ENCODE data around the gene SRRM4.

- TF ChIP-seq, protein P1, sequence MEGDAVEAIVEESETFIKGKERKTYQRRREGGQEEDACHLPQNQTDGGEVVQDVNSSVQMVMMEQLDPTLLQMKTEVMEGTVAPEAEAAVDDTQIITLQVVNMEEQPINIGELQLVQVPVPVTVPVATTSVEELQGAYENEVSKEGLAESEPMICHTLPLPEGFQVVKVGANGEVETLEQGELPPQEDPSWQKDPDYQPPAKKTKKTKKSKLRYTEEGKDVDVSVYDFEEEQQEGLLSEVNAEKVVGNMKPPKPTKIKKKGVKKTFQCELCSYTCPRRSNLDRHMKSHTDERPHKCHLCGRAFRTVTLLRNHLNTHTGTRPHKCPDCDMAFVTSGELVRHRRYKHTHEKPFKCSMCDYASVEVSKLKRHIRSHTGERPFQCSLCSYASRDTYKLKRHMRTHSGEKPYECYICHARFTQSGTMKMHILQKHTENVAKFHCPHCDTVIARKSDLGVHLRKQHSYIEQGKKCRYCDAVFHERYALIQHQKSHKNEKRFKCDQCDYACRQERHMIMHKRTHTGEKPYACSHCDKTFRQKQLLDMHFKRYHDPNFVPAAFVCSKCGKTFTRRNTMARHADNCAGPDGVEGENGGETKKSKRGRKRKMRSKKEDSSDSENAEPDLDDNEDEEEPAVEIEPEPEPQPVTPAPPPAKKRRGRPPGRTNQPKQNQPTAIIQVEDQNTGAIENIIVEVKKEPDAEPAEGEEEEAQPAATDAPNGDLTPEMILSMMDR (IDR thresholded peaks at IDR 0.05) = no peak
- TF ChIP-seq POLR2A (IDR thresholded peaks at IDR 0.05) = no peak
Measured at GRCh38 chr12:119005913-119006312, 24.6 kb downstream of the SRRM4 start.
